Measurements from ENCODE around the gene POLR3E.

POLR3E gene, protein sequence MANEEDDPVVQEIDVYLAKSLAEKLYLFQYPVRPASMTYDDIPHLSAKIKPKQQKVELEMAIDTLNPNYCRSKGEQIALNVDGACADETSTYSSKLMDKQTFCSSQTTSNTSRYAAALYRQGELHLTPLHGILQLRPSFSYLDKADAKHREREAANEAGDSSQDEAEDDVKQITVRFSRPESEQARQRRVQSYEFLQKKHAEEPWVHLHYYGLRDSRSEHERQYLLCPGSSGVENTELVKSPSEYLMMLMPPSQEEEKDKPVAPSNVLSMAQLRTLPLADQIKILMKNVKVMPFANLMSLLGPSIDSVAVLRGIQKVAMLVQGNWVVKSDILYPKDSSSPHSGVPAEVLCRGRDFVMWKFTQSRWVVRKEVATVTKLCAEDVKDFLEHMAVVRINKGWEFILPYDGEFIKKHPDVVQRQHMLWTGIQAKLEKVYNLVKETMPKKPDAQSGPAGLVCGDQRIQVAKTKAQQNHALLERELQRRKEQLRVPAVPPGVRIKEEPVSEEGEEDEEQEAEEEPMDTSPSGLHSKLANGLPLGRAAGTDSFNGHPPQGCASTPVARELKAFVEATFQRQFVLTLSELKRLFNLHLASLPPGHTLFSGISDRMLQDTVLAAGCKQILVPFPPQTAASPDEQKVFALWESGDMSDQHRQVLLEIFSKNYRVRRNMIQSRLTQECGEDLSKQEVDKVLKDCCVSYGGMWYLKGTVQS

DNA sequence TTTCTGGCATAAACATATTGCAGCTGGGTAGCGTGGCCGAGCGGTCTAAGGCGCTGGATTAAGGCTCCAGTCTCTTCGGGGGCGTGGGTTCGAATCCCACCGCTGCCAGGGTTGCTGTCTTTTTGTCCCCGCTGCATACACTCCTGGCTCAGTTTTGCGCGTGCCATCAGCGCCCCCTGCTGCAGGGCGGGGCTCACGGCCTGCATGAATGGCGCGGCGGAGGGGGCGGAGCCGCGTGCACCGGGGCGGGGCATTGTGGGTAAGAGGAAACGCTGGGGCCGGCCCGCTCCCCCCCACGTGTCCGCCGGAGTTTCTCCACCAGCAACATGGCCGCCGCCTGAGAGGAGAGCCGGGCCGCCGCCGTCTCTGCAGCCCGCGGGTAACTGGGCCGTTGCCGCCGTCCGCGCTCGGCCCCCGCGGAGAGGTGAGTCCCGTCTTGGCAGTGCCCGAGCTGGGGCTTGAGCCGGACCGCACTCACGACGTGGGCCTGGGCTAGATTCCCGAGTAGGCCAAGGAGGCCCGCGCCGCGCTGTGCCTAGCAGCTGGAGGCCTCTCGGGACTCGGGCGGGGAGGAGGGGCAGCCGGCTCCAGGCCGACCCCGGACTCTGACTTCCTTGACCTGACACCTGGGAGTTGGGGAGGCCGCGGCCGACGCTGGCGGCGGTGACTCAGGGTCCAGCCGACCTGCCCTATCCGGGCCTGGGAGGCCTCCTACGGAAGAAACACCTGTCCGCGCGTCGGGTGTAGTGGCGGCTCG, at the start of gene POLR3E:
Gene POLR3E, plus strand, starts transcription at position 296 of the 757 bp plus-strand sequence. CDS start 5,560 bp downstream, outside the sequence.
- H3K27ac Mint-ChIP-seq, result peak within 1 kb of the TSS; percentile 99
- peaks cover 30 to 49% of the 10 kb centered on the region in 2 donors for H3K4me1 Mint-ChIP-seq
- ATAC-seq (replicated peaks), result peak; percentile 84 to 91
- peaks cover 5 to 6% of the 10 kb centered on the region in 2 donors for H3K27me3 Mint-ChIP-seq
- DNase-seq, result peak; percentile 99
- H3K36me3 Mint-ChIP-seq, result peaks cover 20 to 37% of the 10 kb centered on the region in 2 donors
- H3K4me3 Mint-ChIP-seq, result peak within 1 kb of the TSS; percentile 96 to 98
- H3K9me3 Mint-ChIP-seq, result peaks cover 0 to 2% of the 10 kb centered on the region in 2 donors

DNA sequence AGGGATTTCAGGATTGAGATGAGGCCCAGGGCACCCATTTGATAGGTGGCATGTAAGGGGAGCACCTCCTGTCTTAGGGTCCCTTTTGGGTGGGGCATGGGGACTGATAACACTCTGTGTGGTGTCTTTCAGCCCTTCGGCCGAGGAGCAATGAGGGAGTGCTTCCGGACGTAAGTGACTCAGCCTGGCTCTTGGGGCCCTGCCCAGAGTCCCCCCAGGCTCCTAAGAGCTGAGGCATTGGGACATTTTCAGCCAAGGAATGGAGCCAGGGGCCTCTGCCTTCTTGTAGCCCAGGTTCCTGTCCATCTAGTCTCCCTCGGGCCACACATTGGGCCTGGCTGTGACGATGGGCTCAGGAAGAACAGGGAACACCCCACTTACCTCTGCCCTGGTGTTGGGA, 46.7 kb upstream of the POLR3E start:
- DNase-seq, result no peak
- Mint-ChIP-seq H3K36me3 (peaks cover 65 to 77% of the 10 kb centered on the region in 2 donors), H3K4me1 (peaks cover 0 to 2% of the 10 kb centered on the region in 2 donors)

DNA sequence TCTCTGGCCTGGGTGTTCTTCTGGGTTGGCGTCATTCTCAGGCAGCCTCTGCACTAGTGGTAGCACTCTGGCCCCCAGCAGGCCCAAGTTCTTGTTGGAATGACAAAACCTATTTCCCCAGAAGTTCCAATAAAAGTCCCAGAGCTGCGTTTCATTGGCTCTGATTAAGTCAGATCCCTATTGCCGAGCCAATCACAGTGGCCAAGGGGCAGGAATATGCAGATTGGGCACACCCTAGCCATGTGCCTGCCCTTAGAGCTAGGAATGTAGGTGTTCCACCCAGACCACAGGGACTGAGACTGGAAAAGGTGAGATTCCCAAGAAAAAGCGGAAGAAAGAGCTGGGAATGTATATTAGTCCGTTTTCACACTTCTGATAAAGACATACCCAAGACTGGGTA, 44.9 kb upstream of the POLR3E start:
- DNase-seq, result no peak
- H3K27me3 Mint-ChIP-seq, result no peaks in the 10 kb centered on the region
- peaks cover 7 to 9% of the 10 kb centered on the region in 2 donors for H3K9me3 Mint-ChIP-seq
- no peak for ATAC-seq (replicated peaks)
- H3K36me3 Mint-ChIP-seq, result peaks cover 70 to 80% of the 10 kb centered on the region in 2 donors
- peak overlapping the region; percentile 15 for H3K27ac Mint-ChIP-seq
- no peak overlapping the region for H3K4me3 Mint-ChIP-seq
- peaks cover 0 to 2% of the 10 kb centered on the region in 2 donors for H3K4me1 Mint-ChIP-seq

More for the DNA sequence above, 46.7 kb upstream of the POLR3E start:
- Mint-ChIP-seq H3K4me3 (no peak overlapping the region), H3K27me3 (no peaks in the 10 kb centered on the region), H3K9me3 (peaks cover 7 to 9% of the 10 kb centered on the region in 2 donors), H3K27ac (no peak overlapping the region)
- no peak for ATAC-seq (replicated peaks)

DNA sequence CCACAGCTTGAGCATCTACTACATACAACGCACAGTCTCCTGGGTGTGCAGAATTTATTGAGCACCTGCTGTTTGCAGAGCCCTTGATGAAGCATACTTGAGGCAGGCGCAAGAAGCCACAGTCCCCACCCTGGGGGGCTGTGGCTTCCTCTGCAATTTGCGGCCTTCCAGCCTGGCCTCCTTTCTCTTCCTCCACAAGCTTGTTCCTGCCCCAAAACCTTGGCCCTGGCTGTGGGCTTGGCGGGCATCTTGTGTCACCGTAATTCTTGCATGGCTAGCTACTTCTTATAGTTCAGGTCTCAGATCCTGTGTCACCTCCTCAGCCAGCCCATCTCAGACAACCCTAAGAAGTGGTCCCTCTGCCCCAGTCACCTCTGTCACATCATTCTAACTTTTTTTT, 43.9 kb upstream of the POLR3E start:
- H3K27ac Mint-ChIP-seq, result peak overlapping the region; percentile 39
- H3K4me1 Mint-ChIP-seq, result peaks cover 0 to 2% of the 10 kb centered on the region in 2 donors
- peaks cover 73 to 82% of the 10 kb centered on the region in 2 donors for H3K36me3 Mint-ChIP-seq
- no peaks in the 10 kb centered on the region for H3K27me3 Mint-ChIP-seq
- ATAC-seq (replicated peaks) (no peak), DNase-seq (no peak)
- no peak overlapping the region for H3K4me3 Mint-ChIP-seq
- H3K9me3 Mint-ChIP-seq, result peaks cover 7 to 9% of the 10 kb centered on the region in 2 donors

DNA sequence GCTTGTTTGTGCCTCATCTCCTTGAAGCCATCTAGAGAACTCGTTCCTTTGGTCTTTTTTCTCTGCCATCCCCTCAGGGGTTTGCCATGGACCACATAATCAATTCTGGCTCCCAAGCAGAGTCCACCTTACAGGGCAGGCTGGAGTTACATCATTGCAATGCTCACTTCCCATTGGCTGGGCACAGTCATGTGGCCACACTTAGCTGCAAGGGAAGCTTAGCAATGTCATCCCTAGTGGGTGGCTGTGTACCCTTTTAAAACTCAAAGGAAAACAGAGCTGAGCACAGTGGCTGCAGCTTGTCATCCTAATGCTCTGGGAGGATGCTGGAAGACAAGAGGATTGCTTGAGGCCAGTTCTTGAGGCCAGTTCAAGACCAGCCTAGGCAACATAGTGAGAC, 41.9 kb upstream of the POLR3E start:
- H3K36me3 Mint-ChIP-seq, result peaks cover 75 to 84% of the 10 kb centered on the region in 2 donors
- no peak for ATAC-seq (replicated peaks)
- peaks cover 8 to 9% of the 10 kb centered on the region in 2 donors for H3K9me3 Mint-ChIP-seq
- H3K27ac Mint-ChIP-seq, result no peak overlapping the region
- H3K4me3 Mint-ChIP-seq, result no peak overlapping the region
- DNase-seq, result no peak
- H3K4me1 Mint-ChIP-seq, result peaks cover 0 to 2% of the 10 kb centered on the region in 2 donors
- no peaks in the 10 kb centered on the region for H3K27me3 Mint-ChIP-seq

DNA sequence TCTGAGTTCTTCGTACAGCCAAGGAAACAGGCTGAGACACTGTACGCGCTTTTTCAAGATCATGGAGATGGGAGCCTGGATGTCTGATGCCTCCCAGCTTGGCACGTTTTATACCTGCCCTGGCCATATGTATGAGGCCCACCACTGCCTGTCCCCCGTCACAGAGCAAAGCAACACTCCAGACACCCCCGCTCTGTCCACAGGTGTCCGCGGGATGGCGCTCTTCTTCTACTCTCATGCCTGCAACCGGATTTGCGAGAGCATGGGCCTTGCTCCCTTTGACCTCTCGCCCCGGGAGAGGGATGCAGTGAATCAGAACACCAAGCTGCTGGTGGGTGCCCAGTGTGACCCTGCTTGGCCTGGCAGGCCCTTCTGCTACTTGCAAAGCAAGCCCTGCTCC, 39.8 kb upstream of the POLR3E start:
- ATAC-seq (replicated peaks), result no peak
- H3K9me3 Mint-ChIP-seq, result peaks cover 7% of the 10 kb centered on the region in 2 donors
- peaks cover 0 to under 1% of the 10 kb centered on the region in 2 donors for H3K4me1 Mint-ChIP-seq
- no peaks in the 10 kb centered on the region for H3K27me3 Mint-ChIP-seq
- no peak for DNase-seq
- H3K27ac Mint-ChIP-seq, result no peak overlapping the region
- peaks cover 64 to 77% of the 10 kb centered on the region in 2 donors for H3K36me3 Mint-ChIP-seq
- H3K4me3 Mint-ChIP-seq, result no peak overlapping the region

DNA sequence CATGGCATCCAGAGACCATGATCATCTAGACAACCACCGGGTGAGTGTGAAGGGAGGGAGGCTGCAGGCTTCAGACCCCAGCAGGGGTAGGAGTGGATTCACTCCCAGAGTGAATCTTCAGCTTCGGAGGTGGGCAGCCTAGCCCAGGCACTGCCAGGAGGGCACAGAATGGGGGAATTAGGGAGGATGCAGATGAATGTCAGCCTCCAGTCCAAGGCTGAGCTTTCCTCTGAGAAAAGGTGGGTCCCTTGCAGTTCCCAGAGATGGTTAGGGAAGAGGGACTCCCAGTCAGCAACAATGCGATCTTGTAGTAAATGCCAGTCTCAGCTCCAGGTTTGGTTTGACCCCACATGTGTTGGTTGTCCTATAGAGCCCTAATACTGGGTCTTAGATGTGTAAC, 36.7 kb upstream of the POLR3E start:
- ATAC-seq (replicated peaks) (no peak), DNase-seq (no peak)
- Mint-ChIP-seq H3K4me3 (no peak overlapping the region), H3K27ac (no peak overlapping the region), H3K36me3 (peaks cover 49 to 60% of the 10 kb centered on the region in 2 donors), H3K4me1 (no peaks in the 10 kb centered on the region), H3K27me3 (no peaks in the 10 kb centered on the region), H3K9me3 (peaks cover 0 to 3% of the 10 kb centered on the region in 2 donors)

DNA sequence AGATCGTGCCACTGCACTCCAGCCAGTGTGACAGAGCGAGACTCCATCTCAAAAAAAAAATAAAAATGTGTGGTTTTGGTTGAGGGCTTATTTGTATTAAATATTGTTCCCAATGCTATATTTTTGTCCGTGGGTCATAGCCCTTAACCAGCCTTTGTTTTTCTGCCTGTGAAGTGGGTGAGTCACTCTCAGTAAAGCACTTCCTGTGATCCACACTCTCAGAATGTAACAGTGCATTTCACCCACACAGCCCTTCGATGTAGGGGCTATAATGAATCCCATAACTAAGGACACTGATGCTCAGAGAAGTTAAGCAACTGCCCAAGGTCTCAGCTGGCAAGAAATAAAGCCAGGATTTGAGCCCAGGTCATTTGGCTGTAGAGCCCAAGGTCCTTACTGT, 34.7 kb upstream of the POLR3E start:
- peaks cover 49 to 62% of the 10 kb centered on the region in 2 donors for H3K36me3 Mint-ChIP-seq
- no peaks in the 10 kb centered on the region for H3K4me1 Mint-ChIP-seq
- ATAC-seq (replicated peaks) (no peak), DNase-seq (no peak)
- H3K27me3 Mint-ChIP-seq, result no peaks in the 10 kb centered on the region
- H3K9me3 Mint-ChIP-seq, result peaks cover 0 to 3% of the 10 kb centered on the region in 2 donors
- H3K4me3 Mint-ChIP-seq, result no peak overlapping the region
- no peak overlapping the region for H3K27ac Mint-ChIP-seq

DNA sequence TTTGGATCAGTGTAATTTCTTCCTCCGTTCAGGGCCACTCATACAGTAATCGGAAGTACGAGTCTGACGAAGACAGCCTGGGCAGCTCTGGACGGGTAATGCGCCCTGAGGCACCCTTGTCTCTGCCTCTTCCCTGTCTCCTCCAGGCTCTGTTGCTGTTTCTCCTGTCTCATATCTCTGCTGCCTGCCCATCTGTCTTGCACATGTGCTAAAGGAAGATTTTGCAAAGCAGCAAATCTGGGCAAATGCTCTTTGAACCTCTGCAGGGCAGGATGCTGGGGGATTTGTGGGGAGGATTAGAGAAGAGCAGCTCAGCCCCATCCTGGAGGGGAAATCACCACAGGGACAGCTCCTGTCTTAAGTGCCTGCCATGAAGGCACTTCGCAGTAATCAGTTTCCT, 32.4 kb upstream of the POLR3E start:
- peaks cover 42 to 56% of the 10 kb centered on the region in 2 donors for H3K36me3 Mint-ChIP-seq
- no peaks in the 10 kb centered on the region for H3K27me3 Mint-ChIP-seq
- no peak overlapping the region for H3K27ac Mint-ChIP-seq
- no peak overlapping the region for H3K4me3 Mint-ChIP-seq
- H3K9me3 Mint-ChIP-seq, result peaks cover 0 to 1% of the 10 kb centered on the region in 2 donors
- DNase-seq (no peak), ATAC-seq (replicated peaks) (no peak)
- H3K4me1 Mint-ChIP-seq, result no peaks in the 10 kb centered on the region

DNA sequence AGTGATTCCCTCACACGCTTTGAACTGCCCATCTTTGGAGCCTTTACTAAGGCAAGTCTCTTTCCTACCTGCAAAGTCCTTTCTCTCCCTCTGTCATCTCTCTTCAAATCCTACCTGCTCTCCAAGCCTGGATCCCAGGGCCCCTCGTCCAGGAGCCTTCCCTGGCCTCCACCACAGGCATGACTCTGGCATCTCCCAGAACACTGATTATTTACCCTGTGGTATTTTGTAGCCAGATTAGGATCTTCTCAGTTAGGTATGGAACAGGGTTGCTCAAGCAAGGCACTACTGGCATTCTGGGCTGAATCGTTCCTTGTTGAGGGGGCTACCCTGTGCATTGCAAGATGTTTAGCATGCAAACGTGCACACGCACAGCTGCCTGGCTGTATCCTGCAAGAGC, 31.9 kb upstream of the POLR3E start:
- ATAC-seq (replicated peaks), result no peak
- H3K4me3 Mint-ChIP-seq, result no peak overlapping the region
- no peak overlapping the region for H3K27ac Mint-ChIP-seq
- peaks cover 0 to 1% of the 10 kb centered on the region in 2 donors for H3K9me3 Mint-ChIP-seq
- no peak for DNase-seq
- no peaks in the 10 kb centered on the region for H3K27me3 Mint-ChIP-seq
- no peaks in the 10 kb centered on the region for H3K4me1 Mint-ChIP-seq
- H3K36me3 Mint-ChIP-seq, result peaks cover 44 to 55% of the 10 kb centered on the region in 2 donors

DNA sequence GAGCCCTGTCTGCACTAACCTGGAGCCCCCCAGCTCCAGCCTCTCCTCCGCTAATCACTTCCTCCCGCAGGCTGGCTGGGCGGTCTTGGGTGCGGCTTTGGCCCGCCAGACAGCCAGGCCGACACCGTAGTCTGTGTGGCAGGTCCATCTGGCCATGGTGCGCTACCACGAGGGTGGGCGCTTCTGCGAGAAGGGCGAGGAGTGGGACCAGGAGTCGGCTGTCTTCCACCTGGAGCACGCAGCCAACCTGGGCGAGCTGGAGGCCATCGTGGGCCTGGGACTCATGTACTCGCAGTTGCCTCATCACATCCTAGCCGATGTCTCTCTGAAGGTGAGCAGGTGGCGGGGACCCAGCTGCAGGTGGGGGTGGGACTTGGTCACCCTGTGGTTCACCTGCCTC, 30.7 kb upstream of the POLR3E start:
- Mint-ChIP-seq H3K4me3 (no peak overlapping the region), H3K36me3 (peaks cover 42 to 51% of the 10 kb centered on the region in 2 donors), H3K4me1 (peaks cover 0 to 2% of the 10 kb centered on the region in 2 donors), H3K27ac (peak overlapping the region; percentile 85), H3K27me3 (no peaks in the 10 kb centered on the region), H3K9me3 (no peaks in the 10 kb centered on the region)
- DNase-seq, result no peak
- no peak for ATAC-seq (replicated peaks)

DNA sequence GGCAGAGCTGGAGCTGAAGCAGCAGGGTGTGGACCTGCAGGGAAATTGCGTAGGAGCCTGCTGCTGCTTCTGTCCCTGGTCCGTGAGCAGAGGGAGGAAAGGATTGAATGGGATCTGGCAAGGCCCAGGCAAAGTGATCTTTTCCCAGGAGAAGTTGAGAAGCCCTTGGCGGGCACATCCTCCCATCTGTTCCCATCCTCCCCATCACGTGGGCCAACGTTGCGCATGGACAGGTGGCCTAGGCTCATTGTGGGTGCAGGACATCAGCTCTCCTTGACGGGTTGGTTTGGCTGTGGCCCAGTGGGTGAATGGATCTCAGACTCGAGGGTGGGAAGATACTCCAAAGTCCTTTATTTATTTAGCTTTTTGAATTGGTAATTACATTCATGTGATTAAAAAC, 29.4 kb upstream of the POLR3E start:
- DNase-seq (no peak), ATAC-seq (replicated peaks) (no peak)
- peaks cover 0 to 2% of the 10 kb centered on the region in 2 donors for H3K4me1 Mint-ChIP-seq
- no peak overlapping the region for H3K4me3 Mint-ChIP-seq
- H3K27ac Mint-ChIP-seq, result no peak overlapping the region
- H3K36me3 Mint-ChIP-seq, result peaks cover 36 to 61% of the 10 kb centered on the region in 2 donors
- no peaks in the 10 kb centered on the region for H3K9me3 Mint-ChIP-seq
- H3K27me3 Mint-ChIP-seq, result no peaks in the 10 kb centered on the region

DNA sequence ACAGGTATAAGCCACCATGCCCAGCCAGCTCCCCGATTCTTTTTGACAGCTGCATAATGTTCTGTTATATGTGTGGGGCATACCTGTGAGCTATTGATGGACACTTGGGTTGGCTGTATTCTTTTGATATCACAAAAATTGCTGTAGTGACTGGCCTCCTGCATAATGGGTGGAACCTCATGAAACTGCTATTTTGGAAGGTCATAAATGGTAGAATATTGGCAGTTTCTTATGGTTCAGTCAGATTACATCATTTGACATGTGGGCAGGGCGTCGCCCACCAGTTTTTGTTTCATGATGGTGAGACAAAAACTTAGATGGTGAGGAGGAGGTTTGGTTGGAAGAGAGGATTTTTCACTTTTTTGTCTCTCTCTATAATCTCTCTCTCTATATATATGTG, 26.7 kb upstream of the POLR3E start:
- peaks cover 0 to 2% of the 10 kb centered on the region in 2 donors for H3K4me1 Mint-ChIP-seq
- no peaks in the 10 kb centered on the region for H3K9me3 Mint-ChIP-seq
- H3K4me3 Mint-ChIP-seq, result no peak overlapping the region
- H3K27me3 Mint-ChIP-seq, result no peaks in the 10 kb centered on the region
- no peak for ATAC-seq (replicated peaks)
- no peak overlapping the region for H3K27ac Mint-ChIP-seq
- DNase-seq, result no peak
- peaks cover 41 to 57% of the 10 kb centered on the region in 2 donors for H3K36me3 Mint-ChIP-seq
